ENCODE results near the gene OCLN. TPM values are rescaled to one million over a fixed set of nuclear protein-coding genes. Genes with fewer than 3 reads are reported as not detected.

Gene OCLN
- total RNA-seq, 1 donor from 2014 or later: 2.0 TPM

- no peaks in the 10 kb centered on the region for H3K36me3 ChIP-seq
- no peak for TF ChIP-seq CTCF (IDR thresholded peaks at IDR 0.05; ENCODE audit: borderline replicate concordance)
- DNase-seq: no peak
Observed at GRCh38 chr5:69519285-69519684, 26.7 kb downstream of the OCLN start.

DNA sequence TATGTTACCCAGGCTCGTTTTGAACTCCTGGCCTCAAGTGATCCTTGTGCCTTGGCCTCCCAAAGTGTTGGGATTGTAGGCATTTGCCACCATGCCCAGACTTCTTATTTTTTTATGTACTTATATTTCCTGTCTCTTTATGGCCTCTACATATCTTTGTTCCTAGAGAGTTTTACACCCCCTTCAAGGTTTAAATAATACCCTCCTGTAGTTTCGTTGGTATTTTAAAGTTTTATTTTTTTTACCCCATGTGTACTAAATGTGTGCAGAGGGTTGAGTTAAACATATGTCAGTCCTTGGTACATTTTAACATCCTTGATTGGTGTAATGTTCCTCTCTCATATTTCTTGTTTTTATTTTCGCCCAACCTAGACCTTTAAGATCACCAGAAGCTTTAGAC is 29.4 kb downstream of the OCLN start:
- no peak for DNase-seq
- Histone ChIP-seq H3K27me3 (ENCODE audit: low read depth) (peaks cover 4% of the 10 kb centered on the region), H3K9me3 (replicated peaks) (no peaks in the 10 kb centered on the region), H3K4me1 (no peaks in the 10 kb centered on the region), H3K36me3 (no peaks in the 10 kb centered on the region), H3K27ac (replicated peaks) (no peak overlapping the region), H3K4me3 (no peak overlapping the region)
- TF ChIP-seq CTCF (IDR thresholded peaks at IDR 0.05; ENCODE audit: borderline replicate concordance): no peak
- intact Hi-C loops (cut with micrococcal nuclease): no loop called here

More at GRCh38 chr5:69519285-69519684, 26.7 kb downstream of the OCLN start:
- Histone ChIP-seq H3K4me3 (no peak overlapping the region), H3K27me3 (ENCODE audit: low read depth) (no peaks in the 10 kb centered on the region), H3K27ac (replicated peaks) (no peak overlapping the region), H3K9me3 (replicated peaks) (no peaks in the 10 kb centered on the region), H3K4me1 (no peaks in the 10 kb centered on the region)
- intact Hi-C loops (cut with micrococcal nuclease): no loop called here

DNA sequence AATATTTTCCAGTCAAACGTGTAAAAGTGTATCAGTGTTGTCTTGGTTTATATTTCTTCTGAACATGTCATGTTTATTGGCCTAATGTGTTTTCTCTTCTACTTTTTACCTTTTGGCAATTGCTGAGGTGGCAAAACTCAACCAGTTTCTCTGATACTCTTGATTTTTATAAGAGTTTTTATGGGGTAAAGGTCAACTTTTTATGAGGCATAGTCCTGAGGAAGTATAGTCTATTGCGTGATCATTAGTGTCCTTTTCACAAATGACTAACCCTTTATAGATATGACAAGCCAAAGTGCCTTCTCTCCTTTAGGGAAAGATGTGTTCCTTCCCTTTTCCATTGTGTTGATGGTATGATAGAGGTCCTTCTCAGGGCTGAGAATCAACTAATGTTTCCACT is 32.9 kb downstream of the OCLN start:
- no peaks in the 10 kb centered on the region for H3K36me3 ChIP-seq
- H3K9me3 ChIP-seq (replicated peaks): no peaks in the 10 kb centered on the region
- no peak for TF ChIP-seq CTCF (IDR thresholded peaks at IDR 0.05; ENCODE audit: borderline replicate concordance)
- no peaks in the 10 kb centered on the region for H3K4me1 ChIP-seq
- peaks cover 10% of the 10 kb centered on the region for H3K27me3 ChIP-seq (ENCODE audit: low read depth)
- H3K4me3 ChIP-seq: no peak overlapping the region
- no peak for DNase-seq
- intact Hi-C loops (cut with micrococcal nuclease): no loop called here
- H3K27ac ChIP-seq (replicated peaks): no peak overlapping the region

DNA sequence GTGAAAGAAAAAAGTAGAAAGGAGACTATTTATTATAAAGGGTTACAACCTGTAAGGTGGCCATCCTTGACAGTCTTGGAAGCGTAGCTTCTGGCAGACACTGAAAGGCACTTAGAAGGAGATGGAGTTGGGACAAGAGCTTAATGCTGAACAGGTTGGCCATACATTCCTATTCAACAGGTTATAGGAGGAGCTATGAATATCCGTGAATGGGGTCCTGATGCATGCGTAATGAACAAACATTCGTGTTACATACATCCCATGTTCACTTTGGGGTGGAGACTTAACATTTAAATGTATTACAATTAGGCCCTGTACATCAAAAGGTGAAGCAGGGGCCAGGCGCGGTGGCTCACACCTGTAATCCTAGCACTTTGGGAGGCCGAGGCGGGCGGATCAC is 34.1 kb downstream of the OCLN start:
- no peak for TF ChIP-seq CTCF (IDR thresholded peaks at IDR 0.05; ENCODE audit: borderline replicate concordance)
- DNase-seq: no peak
- no peak overlapping the region for H3K4me3 ChIP-seq
- H3K27me3 ChIP-seq (ENCODE audit: low read depth): peaks cover 10% of the 10 kb centered on the region
- no peaks in the 10 kb centered on the region for H3K9me3 ChIP-seq (replicated peaks)
- intact Hi-C loops (cut with micrococcal nuclease): no loop called here
- H3K36me3 ChIP-seq: no peaks in the 10 kb centered on the region
- no peaks in the 10 kb centered on the region for H3K4me1 ChIP-seq
- no peak overlapping the region for H3K27ac ChIP-seq (replicated peaks)

- Histone ChIP-seq H3K27ac (replicated peaks) (no peak overlapping the region), H3K4me1 (no peaks in the 10 kb centered on the region), H3K27me3 (ENCODE audit: low read depth) (peaks cover 10% of the 10 kb centered on the region), H3K36me3 (no peaks in the 10 kb centered on the region), H3K4me3 (no peak overlapping the region), H3K9me3 (replicated peaks) (no peaks in the 10 kb centered on the region)
- no peak for DNase-seq
- TF ChIP-seq CTCF (IDR thresholded peaks at IDR 0.05; ENCODE audit: borderline replicate concordance): no peak
- intact Hi-C loops (cut with micrococcal nuclease): no loop called here
Observed at GRCh38 chr5:69527128-69527770, 34.7 kb downstream of the OCLN start.
